ENCODE data around the gene EPHA3.

GRCh38 chr3:89217148-89217685, 109.8 kb downstream of the EPHA3 start:
- TF ChIP-seq, protein P1, sequence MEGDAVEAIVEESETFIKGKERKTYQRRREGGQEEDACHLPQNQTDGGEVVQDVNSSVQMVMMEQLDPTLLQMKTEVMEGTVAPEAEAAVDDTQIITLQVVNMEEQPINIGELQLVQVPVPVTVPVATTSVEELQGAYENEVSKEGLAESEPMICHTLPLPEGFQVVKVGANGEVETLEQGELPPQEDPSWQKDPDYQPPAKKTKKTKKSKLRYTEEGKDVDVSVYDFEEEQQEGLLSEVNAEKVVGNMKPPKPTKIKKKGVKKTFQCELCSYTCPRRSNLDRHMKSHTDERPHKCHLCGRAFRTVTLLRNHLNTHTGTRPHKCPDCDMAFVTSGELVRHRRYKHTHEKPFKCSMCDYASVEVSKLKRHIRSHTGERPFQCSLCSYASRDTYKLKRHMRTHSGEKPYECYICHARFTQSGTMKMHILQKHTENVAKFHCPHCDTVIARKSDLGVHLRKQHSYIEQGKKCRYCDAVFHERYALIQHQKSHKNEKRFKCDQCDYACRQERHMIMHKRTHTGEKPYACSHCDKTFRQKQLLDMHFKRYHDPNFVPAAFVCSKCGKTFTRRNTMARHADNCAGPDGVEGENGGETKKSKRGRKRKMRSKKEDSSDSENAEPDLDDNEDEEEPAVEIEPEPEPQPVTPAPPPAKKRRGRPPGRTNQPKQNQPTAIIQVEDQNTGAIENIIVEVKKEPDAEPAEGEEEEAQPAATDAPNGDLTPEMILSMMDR (IDR thresholded peaks at IDR 0.05; ENCODE audit: low read depth, low read length) = no peak
- TF ChIP-seq, protein P2, sequence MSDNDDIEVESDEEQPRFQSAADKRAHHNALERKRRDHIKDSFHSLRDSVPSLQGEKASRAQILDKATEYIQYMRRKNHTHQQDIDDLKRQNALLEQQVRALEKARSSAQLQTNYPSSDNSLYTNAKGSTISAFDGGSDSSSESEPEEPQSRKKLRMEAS (IDR thresholded peaks at IDR 0.05; ENCODE audit: low read depth, low read length) = no peak
- no peak for TF ChIP-seq POLR2A (IDR thresholded peaks at IDR 0.05; ENCODE audit: extremely low read depth, insufficient read length)
- TF ChIP-seq MYC (IDR thresholded peaks at IDR 0.05; ENCODE audit: low read depth, low read length) = no peak
